Adrenal gland (tissue), 12 donors: Measurements from ENCODE around the gene SATB1. TPM values are rescaled to one million over a fixed set of nuclear protein-coding genes. Genes with fewer than 3 reads are reported as not detected.
"Not testable (repeated sequence)": the region's sequence is repeated elsewhere in the genome, so short reads cannot be mapped to it uniquely, and the experiment has no call there.

Experiments used
- DNase-seq, 7 donors: peaks; one replicate each; pipeline ENCODE4 v3.0.0-alpha.2; 2019 to 2020
- H3K27ac ChIP-seq, 5 donors: fragments of 200-600 bp; sonication (generic) in 4 of 5; 1 replicate in 3 of 5; 2 replicates in 2 of 5; pipeline versions ENCODE4 v1.5.1 to v1.8.0; 2016 to 2020; ENCODE audit warnings: mild to moderate bottlenecking in 1 of 5
- H3K27me3 ChIP-seq: fragments of 200-600 bp; 2 replicates; pipeline ENCODE4 v1.8.0; 2021
- H3K36me3 ChIP-seq, 2 donors: fragments of 200-600 bp; replicated peaks in 1 of 2; 1 replicate in 1 of 2; 2 replicates in 1 of 2; pipeline versions ENCODE4 v1.5.1 to v1.8.0; 2018 to 2022
- H3K4me1 ChIP-seq, 2 donors: fragments of 200-600 bp; replicated peaks in 1 of 2; 1 replicate in 1 of 2; 2 replicates in 1 of 2; pipeline versions ENCODE4 v1.5.1 to v1.8.0; 2018 to 2021
- H3K4me3 ChIP-seq, 4 donors: fragments of 200-600 bp; sonication (generic) in 3 of 4; one replicate each; pipeline ENCODE4 v1.5.1; 2016 to 2018
- H3K9me3 ChIP-seq, 3 donors: fragments of 200-600 bp; sonication (generic) in 1 of 3; replicated peaks in 1 of 3; 1 replicate in 2 of 3; 2 replicates in 1 of 3; pipeline versions ENCODE4 v1.5.1 to v1.8.0; 2016 to 2021
- POLR2A ChIP-seq, 2 donors: fragments of 450-650 bp; IDR thresholded peaks; one replicate each; pipeline ENCODE4 v1.6.1; 2017; ENCODE audit warnings: antibody characterized with exemption in 2 of 2, mild to moderate bottlenecking in 2 of 2, moderate library complexity in 1 of 2
- WGBS, 4 donors: extraction: QIAGEN DNeasy Blood & Tissue Kit in 2 of 4; methylation state at CpG; one replicate each; pipeline versions ENCODE4 v1.1.5 to v1.1.7; 2013 to 2017; 5-methylcytosine and 5-hydroxymethylcytosine counted together
- intact Hi-C, 2 donors: fragments of 100-400 bp; cut with DNase I; formaldehyde crosslinking; loops; one replicate each; pipeline versions ENCODE4 v1.14.1 to v1.15.0; 2022 to 2023
- polyA plus RNA-seq, 3 donors: library from polyadenylated mRNA; stranded (reverse); fragments of 200-250 nt in 2 of 3; fragments of 350-450 nt in 1 of 3; fragmentation: Illumina TruSeq in 1 of 3; extraction: RNeasy Lipid Tissue Mini Kit (QIAGEN cat#74804) in 1 of 3; gene quantifications; one replicate each; pipeline ENCODE4 v1.2.3, GENCODE V29; 2013 to 2014
- total RNA-seq, 9 donors: library from RNA; depleted of rRNA in 4 of 9; stranded (reverse); fragments of >200 nt in 4 of 9; fragments of 120-200 nt in 1 of 9; fragmentation: NEBNext Ultra II Directional in 1 of 9; extraction: Animal tissue kit (Norgen Biotek cat#: 25700) in 1 of 9; gene quantifications; one replicate each; pipeline versions ENCODE4 v1.1.0 to v1.2.4, GENCODE V29; 2013 to 2023
- TF ChIP-seq, protein P1 (sequence below), 6 experiments: fragments of 450-650 bp in 4 of 6; fragments of 200-600 bp in 2 of 6; sonication (generic) in 1 of 6; IDR thresholded peaks; 1 replicate in 5 of 6; 2 replicates in 1 of 6; pipeline versions ENCODE4 v1.5.1 to v1.8.0; 2016 to 2021; ENCODE audit warnings: antibody characterized with exemption in 6 of 6, mild to moderate bottlenecking in 2 of 6, moderate library complexity in 1 of 6
- donor health status: healthy with polysubstance abuse.
- donor health status: Bipolar disorder and iron deficiency.
- donor health status: DM: yes; HTN: yes; CAD: no.
- donor health status: DM: no; HTN: no; CAD: no.
- donor health status: DM: no; HTN: no; CAD: no.
- donor health status: DM: yes; HTN: yes; CAD: no.

The SATB1 gene
- total and polyA plus RNA-seq, 12 donors: 9.1 to 31.5 (median 12.9) TPM

DNA sequence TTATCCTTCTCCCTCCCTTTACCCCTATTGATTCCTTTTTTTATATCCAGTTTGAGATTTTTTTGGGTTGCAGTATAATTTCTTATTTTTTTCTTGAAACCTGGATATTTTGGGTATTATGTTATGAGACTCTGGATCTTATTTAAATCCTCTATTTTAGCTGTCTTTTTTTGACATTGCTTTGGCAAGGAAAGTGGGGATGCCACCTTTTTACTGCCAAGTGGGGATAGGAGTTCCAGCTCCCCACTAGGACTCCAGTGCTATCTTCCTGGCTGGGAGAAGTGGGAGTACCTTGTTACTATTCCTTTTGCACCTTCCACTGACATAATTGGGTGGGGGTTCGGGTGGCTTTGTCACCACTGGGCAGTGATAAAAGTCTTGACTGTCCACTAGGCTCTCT, 87.9 kb downstream of the SATB1 start:
- intact Hi-C loops: no loop called here
- Histone ChIP-seq H3K27ac (no peak overlapping the region), H3K4me1 (no peaks in the 10 kb centered on the region), H3K4me3 (no peak overlapping the region), H3K9me3 (no peaks in the 10 kb centered on the region), H3K27me3 (no peaks in the 10 kb centered on the region), H3K36me3 (no peaks in the 10 kb centered on the region)
- TF ChIP-seq POLR2A (IDR thresholded peaks at IDR 0.05): no peak
- TF ChIP-seq, protein P1, sequence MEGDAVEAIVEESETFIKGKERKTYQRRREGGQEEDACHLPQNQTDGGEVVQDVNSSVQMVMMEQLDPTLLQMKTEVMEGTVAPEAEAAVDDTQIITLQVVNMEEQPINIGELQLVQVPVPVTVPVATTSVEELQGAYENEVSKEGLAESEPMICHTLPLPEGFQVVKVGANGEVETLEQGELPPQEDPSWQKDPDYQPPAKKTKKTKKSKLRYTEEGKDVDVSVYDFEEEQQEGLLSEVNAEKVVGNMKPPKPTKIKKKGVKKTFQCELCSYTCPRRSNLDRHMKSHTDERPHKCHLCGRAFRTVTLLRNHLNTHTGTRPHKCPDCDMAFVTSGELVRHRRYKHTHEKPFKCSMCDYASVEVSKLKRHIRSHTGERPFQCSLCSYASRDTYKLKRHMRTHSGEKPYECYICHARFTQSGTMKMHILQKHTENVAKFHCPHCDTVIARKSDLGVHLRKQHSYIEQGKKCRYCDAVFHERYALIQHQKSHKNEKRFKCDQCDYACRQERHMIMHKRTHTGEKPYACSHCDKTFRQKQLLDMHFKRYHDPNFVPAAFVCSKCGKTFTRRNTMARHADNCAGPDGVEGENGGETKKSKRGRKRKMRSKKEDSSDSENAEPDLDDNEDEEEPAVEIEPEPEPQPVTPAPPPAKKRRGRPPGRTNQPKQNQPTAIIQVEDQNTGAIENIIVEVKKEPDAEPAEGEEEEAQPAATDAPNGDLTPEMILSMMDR (IDR thresholded peaks at IDR 0.05): no peak
- no peak for DNase-seq
- 33 to 76% (median 69%) methylated on average over 1 of the region's 1 CpG for WGBS, 4 donors

DNA sequence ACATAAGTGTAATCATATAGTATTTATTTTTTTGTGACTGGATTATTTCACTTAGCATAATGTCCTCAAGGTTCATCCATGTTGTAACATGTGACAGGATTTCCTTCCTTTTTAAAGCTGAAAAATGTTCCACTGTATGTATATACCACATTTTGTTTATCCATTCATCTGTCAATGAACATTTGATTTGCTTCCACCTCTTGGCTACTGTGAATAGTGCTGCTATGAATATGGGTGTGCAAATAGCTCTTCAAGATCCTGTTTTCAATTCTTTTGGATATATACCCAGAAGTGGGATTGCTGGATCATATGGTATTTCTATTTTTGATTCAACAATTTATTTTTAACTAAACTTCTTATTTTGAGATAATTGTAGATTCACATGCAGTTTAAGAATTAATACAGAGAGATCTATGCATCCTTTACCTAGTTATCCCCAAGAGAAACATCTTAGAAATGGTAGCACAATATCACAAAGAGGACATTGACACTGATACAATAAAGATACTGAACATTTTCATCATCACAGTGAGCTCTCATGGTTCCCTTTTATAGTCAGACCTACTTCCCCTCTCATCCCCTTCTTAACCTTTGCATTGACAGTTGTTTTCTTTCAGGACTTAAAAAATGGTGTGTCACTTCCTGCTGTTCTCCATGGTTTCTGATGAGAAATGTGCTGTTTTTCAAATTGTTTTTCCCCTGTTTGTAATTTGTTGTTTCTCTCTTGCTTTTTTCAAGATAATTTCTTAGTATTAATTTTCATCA, 90.1 kb downstream of the SATB1 start:
- Histone ChIP-seq H3K9me3 (no peaks in the 10 kb centered on the region), H3K36me3 (no peaks in the 10 kb centered on the region), H3K27me3 (no peaks in the 10 kb centered on the region), H3K4me3 (no peak overlapping the region), H3K27ac (no peak overlapping the region), H3K4me1 (no peaks in the 10 kb centered on the region)
- intact Hi-C loops: no loop called here
- no peak for DNase-seq
- TF ChIP-seq, protein P1 (IDR thresholded peaks at IDR 0.05): no peak
- no peak for TF ChIP-seq POLR2A (IDR thresholded peaks at IDR 0.05)

DNA sequence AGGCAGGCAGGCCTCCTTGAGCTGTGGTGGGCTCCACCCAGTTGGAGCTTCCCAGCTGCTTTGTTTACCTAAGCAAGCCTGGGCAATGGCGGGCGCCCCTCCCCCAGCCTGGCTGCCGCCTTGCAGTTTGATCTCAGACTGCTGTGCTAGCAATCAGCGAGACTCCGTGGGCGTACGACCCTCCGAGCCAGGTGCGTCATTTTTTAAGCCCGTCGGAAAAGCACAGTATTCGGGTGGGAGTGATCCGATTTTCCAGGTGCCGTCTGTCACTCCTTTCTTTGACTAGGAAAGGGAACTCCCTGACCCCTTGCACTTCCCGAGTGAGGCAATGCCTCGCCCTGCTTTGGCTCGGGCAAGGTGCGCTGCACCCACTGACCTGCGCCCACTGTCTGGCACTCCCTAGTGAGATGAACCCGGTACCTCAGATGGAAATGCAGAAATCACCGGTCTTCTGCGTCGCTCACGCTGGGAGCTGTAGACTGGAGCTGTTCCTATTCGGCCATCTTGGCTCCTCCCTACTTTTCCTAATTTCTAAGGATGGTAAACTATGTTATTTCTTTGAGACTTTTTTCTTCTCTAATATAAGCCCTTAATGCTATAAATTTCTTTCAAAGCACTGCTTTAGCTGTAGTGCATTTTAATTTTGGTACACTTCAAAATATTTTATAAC, 94.2 kb downstream of the SATB1 start:
- intact Hi-C loops, H3K4me1 ChIP-seq, DNase-seq, H3K9me3 ChIP-seq, H3K27me3 ChIP-seq, H3K36me3 ChIP-seq, H3K4me3 ChIP-seq, H3K27ac ChIP-seq: not testable (repeated sequence)
- 81 to 90% (median 87%) methylated on average over 18 to 24 of the region's 25 CpGs for WGBS, 4 donors

DNA sequence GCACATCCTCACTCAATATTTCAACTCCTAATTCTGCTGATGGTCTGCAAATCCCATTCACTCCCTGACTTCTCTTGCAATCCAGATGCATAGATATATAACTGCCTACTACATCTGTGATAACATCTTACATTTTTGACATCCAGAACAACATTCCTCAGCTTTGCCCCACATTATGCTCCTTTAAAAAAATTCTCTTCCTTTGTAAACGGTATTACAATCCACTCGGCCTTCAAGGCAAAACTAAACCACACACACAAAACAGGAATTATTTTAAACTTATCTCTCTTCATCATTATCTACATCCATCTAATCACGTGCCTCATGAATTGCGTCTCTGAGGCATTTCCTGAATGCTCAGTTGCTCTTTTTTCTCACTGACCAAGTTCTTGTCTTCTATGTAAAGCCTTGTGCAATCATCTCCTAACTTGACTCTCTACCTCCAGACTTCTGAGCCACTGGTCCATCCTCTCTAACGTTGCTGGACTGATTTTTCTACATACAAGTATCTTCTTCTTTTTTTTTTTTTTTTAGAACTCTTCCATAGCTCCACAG, 117.0 kb downstream of the SATB1 start:
- DNase-seq: no peak
- Histone ChIP-seq H3K4me3 (no peak overlapping the region), H3K9me3 (no peaks in the 10 kb centered on the region), H3K27me3 (no peaks in the 10 kb centered on the region), H3K36me3 (no peaks in the 10 kb centered on the region), H3K4me1 (no peaks in the 10 kb centered on the region), H3K27ac (no peak overlapping the region)
- WGBS, 4 donors: 39 to 54% (median 43%) methylated on average over 5 of the region's 5 CpGs
- TF ChIP-seq, protein P1 (IDR thresholded peaks at IDR 0.05): no peak
- no peak for TF ChIP-seq POLR2A (IDR thresholded peaks at IDR 0.05)
- intact Hi-C loops: no loop called here
